HFF-Myc (cell line): ENCODE data around the gene MICAL2.

Experiments
- DNase-seq: peaks from one replicate; pipeline ENCODE4 v3.0.0-alpha.2; 2011; ENCODE audit warnings: low read depth; ENCODE audit errors: extremely low read depth
- H3K4me3 ChIP-seq: replicated peaks from 2 replicates; pipeline ENCODE4 v1.5.1; 2011; ENCODE audit warnings: low read depth, mild to moderate bottlenecking, control low read depth, low read length
- CTCF ChIP-seq: IDR thresholded peaks from 2 replicates; pipeline ENCODE4 v1.5.1; 2012; ENCODE audit warnings: mild to moderate bottlenecking, low read depth, low read length, control low read depth; ENCODE audit errors: missing control alignments

MICAL2 gene

GRCh38 chr11:12168114-12168513 lies 57.7 kb downstream of the MICAL2 start:
- H3K4me3 ChIP-seq = no peak overlapping the region
- TF ChIP-seq CTCF = no peak
- DNase-seq = no peak

- no peak for DNase-seq
- TF ChIP-seq CTCF = no peak
- no peak overlapping the region for H3K4me3 ChIP-seq
Observed at GRCh38 chr11:12169822-12170221, 59.4 kb downstream of the MICAL2 start.

- H3K4me3 ChIP-seq = no peak overlapping the region
- TF ChIP-seq CTCF = no peak
- no peak for DNase-seq
Observed at GRCh38 chr11:12170501-12170900, 60.1 kb downstream of the MICAL2 start.

- TF ChIP-seq CTCF = no peak
- H3K4me3 ChIP-seq = no peak overlapping the region
- DNase-seq = no peak
Observed at GRCh38 chr11:12170984-12171383, 60.6 kb downstream of the MICAL2 start.

GRCh38 chr11:12171921-12172320 lies 61.5 kb downstream of the MICAL2 start:
- TF ChIP-seq CTCF = no peak
- H3K4me3 ChIP-seq = no peak overlapping the region
- no peak for DNase-seq

GRCh38 chr11:12172493-12173013 lies 62.2 kb downstream of the MICAL2 start:
- no peak for TF ChIP-seq CTCF
- DNase-seq = no peak
- no peak overlapping the region for H3K4me3 ChIP-seq

- no peak for DNase-seq
- no peak for TF ChIP-seq CTCF
- H3K4me3 ChIP-seq = no peak overlapping the region
Observed at GRCh38 chr11:12173111-12173510, 62.7 kb downstream of the MICAL2 start.
